Amygdala (tissue), 56 donors: Measurements from ENCODE around the gene KCNG4.

Experiments used
- DNase-seq, 56 donors: peaks; one replicate each; lab custom pipeline; 2025; lab: John Stamatoyannopoulos, UW

The KCNG4 gene

GRCh38 chr16:84190731-84191388, 49.0 kb downstream of the KCNG4 start, which contains the start of gene ADAD2:
Gene ADAD2, plus strand, starts transcription at chr16:84191157. Its CDS starts 74 bp downstream, at chr16:84191231.
- DNase-seq: no peak

GRCh38 chr16:84186685-84187437, 53.0 kb downstream of the KCNG4 start, which contains the start of gene TAF1C:
Gene TAF1C, minus strand, starts transcription at chr16:84187057. Its CDS starts 2,069 bp downstream, at chr16:84184988.
- peak; percentile 38 to 95 (median 81) for DNase-seq

GRCh38 chr16:84184775-84185174, 55.0 kb downstream of the KCNG4 start:
- no peak for DNase-seq

GRCh38 chr16:84183911-84184591, 55.8 kb downstream of the KCNG4 start:
- peak in 1 of 56 donors; percentile 17 for DNase-seq

- DNase-seq: no peak
Measured at GRCh38 chr16:84183572-84183875, 56.3 kb downstream of the KCNG4 start.

GRCh38 chr16:84182680-84183571, 56.9 kb downstream of the KCNG4 start:
- DNase-seq: no peak

GRCh38 chr16:84182104-84182503, 57.7 kb downstream of the KCNG4 start:
- DNase-seq: no peak

- no peak for DNase-seq
Measured at GRCh38 chr16:84181144-84181915, 58.5 kb downstream of the KCNG4 start.

GRCh38 chr16:84180519-84181140, 59.2 kb downstream of the KCNG4 start:
- DNase-seq: no peak

GRCh38 chr16:84179612-84180320, 60.0 kb downstream of the KCNG4 start:
- DNase-seq: no peak

GRCh38 chr16:84178892-84179611, 60.8 kb downstream of the KCNG4 start:
- no peak for DNase-seq

- no peak for DNase-seq
Measured at GRCh38 chr16:84178146-84178765, 61.6 kb downstream of the KCNG4 start.

- DNase-seq: peak in 7 of 56 donors; percentile 17 to 55 (median 26)
Measured at GRCh38 chr16:84177741-84178073, 62.1 kb downstream of the KCNG4 start.

GRCh38 chr16:84176192-84177053, 63.4 kb downstream of the KCNG4 start:
- DNase-seq: peak in 1 of 56 donors; percentile 41

GRCh38 chr16:84175350-84176081, 64.3 kb downstream of the KCNG4 start:
- DNase-seq: peak in 17 of 56 donors; percentile 3 to 72 (median 27)

GRCh38 chr16:84174396-84174795, 65.4 kb downstream of the KCNG4 start:
- no peak for DNase-seq
